Measurements from ENCODE around the gene EEF1AKMT1.

DNA sequence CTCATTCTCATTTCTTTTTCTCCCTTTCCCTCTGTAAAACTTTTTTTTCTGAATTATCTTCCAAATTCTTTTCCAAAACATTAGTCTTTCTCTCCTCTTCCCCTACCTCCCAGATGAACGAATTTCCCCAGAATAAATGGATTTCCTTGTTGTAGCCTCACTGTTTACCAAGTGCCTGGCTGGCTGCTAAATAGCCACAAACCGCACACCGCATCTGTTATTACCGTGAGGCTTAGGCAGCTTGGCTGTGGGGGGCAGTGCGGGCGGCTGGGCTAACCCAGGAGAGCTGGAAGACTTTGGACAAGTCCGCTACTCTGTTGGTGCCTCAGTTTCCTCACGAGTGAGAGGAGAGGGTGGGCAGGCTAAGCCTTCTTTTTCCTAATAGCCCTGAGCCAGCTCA, 59.6 kb downstream of the EEF1AKMT1 start:
- TF ChIP-seq, protein P1, sequence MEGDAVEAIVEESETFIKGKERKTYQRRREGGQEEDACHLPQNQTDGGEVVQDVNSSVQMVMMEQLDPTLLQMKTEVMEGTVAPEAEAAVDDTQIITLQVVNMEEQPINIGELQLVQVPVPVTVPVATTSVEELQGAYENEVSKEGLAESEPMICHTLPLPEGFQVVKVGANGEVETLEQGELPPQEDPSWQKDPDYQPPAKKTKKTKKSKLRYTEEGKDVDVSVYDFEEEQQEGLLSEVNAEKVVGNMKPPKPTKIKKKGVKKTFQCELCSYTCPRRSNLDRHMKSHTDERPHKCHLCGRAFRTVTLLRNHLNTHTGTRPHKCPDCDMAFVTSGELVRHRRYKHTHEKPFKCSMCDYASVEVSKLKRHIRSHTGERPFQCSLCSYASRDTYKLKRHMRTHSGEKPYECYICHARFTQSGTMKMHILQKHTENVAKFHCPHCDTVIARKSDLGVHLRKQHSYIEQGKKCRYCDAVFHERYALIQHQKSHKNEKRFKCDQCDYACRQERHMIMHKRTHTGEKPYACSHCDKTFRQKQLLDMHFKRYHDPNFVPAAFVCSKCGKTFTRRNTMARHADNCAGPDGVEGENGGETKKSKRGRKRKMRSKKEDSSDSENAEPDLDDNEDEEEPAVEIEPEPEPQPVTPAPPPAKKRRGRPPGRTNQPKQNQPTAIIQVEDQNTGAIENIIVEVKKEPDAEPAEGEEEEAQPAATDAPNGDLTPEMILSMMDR (IDR thresholded peaks at IDR 0.05; ENCODE audit: low read depth, low read length, poor library complexity, severe bottlenecking) = no peak
- no peak for TF ChIP-seq EZH2phosphoT487 (IDR thresholded peaks at IDR 0.05; ENCODE audit: borderline replicate concordance, low read length)
